Lower leg skin (tissue), 4 donors: ENCODE measurements around the gene TMEM135. TPM values are rescaled to one million over a fixed set of nuclear protein-coding genes. Genes with fewer than 3 reads are reported as not detected.

Source experiments
- DNase-seq, 2 donors: peaks; one replicate each; pipeline ENCODE4 v3.0.0-alpha.2; 2019; ENCODE audit warnings: low spot score in 2 of 2
- H3K4me3 ChIP-seq: fragments of 200-600 bp; sonication (generic); 2 replicates; pipeline ENCODE4 v1.5.1; 2017; ENCODE audit warnings: mild to moderate bottlenecking, low read depth; ENCODE audit not compliant: poor library complexity, severe bottlenecking
- POLR2A ChIP-seq, 2 donors: fragments of 450-650 bp; IDR thresholded peaks; one replicate each; pipeline ENCODE4 v1.6.1; 2016 to 2017; ENCODE audit warnings: antibody characterized with exemption in 2 of 2, mild to moderate bottlenecking in 1 of 2, moderate library complexity in 1 of 2
- WGBS, 2 donors: methylation state at CpG; one replicate each; pipeline ENCODE4 v1.1.5; 2018; 5-methylcytosine and 5-hydroxymethylcytosine counted together
- intact Hi-C: fragments of 100-400 bp; cut with DNase I; formaldehyde crosslinking; loops from one replicate; pipeline ENCODE4 v1.15.0; 2023; ENCODE audit warnings: low total_unique reads
- total RNA-seq, 4 donors: library from RNA; depleted of rRNA; stranded (reverse); fragments of >200 nt; gene quantifications; one replicate each; pipeline ENCODE4 v1.1.0, GENCODE V29; 2016
- TF ChIP-seq, protein P1 (sequence below), 3 donors: fragments of 450-650 bp; IDR thresholded peaks; one replicate each; pipeline ENCODE4 v1.5.1; 2016; ENCODE audit warnings: antibody characterized with exemption in 3 of 3, mild to moderate bottlenecking in 3 of 3, moderate library complexity in 2 of 3

Gene TMEM135
- total RNA-seq, 4 donors from 2014 or later, result 6.2 to 14.2 (median 10.3) TPM

DNA sequence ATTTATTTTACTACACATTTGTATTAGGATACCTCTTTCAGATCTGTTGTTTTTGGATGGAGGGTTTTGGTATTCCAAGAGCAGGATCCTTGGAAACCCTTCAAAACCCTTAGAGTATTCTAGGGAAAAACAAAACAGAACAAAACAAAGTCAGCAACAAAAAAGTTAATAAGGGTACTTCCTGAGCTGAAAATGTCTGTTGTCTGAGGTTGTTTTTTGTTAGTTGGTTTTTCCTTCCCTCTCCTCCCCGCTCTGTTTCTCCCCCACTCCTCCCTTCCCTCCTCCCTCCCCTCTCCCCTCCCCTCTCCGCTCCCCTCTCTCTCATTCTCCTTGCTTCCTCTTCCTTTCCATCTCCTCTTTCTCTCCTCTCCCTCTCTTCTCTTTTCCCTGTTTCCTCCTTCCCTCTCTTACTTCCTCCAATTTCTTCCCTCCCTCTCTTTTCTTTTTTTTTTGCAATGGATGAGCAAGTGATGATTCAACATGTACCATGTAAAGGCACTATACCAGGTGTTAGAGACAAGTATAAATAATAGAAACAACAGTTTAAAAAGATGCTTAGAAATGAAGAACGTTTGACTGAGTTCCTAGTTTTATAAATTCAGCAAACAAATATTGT lies 160.6 kb downstream of the TMEM135 start:
- no peak overlapping the region for H3K4me3 ChIP-seq
- TF ChIP-seq, protein P1, sequence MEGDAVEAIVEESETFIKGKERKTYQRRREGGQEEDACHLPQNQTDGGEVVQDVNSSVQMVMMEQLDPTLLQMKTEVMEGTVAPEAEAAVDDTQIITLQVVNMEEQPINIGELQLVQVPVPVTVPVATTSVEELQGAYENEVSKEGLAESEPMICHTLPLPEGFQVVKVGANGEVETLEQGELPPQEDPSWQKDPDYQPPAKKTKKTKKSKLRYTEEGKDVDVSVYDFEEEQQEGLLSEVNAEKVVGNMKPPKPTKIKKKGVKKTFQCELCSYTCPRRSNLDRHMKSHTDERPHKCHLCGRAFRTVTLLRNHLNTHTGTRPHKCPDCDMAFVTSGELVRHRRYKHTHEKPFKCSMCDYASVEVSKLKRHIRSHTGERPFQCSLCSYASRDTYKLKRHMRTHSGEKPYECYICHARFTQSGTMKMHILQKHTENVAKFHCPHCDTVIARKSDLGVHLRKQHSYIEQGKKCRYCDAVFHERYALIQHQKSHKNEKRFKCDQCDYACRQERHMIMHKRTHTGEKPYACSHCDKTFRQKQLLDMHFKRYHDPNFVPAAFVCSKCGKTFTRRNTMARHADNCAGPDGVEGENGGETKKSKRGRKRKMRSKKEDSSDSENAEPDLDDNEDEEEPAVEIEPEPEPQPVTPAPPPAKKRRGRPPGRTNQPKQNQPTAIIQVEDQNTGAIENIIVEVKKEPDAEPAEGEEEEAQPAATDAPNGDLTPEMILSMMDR (IDR thresholded peaks at IDR 0.05), result no peak
- no peak for TF ChIP-seq POLR2A (IDR thresholded peaks at IDR 0.05)
- WGBS, 2 donors, result 81 to 86% methylated on average over 3 of the region's 3 CpGs
- intact Hi-C loops, result no loop called here
- no peak for DNase-seq

DNA sequence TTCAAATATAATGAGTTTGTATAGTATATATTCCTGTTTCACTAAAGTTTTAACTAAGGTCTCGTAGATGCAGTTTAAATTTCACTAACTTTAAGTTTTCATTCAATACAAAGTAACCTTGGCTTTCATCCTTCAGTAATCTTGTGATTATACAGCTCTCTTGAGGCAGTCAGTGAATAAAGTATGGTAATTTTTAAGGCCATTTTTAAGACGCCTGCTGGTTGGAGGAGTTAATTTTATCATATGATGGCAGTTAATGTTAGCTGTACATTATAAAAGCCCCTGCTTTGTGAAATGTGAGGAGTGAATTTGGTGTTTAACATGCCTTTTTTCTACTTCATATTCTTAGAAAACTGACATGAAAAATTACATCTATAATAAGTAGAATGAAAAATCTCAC lies 163.6 kb downstream of the TMEM135 start:
- TF ChIP-seq, protein P1 (IDR thresholded peaks at IDR 0.05), result no peak
- no peak for TF ChIP-seq POLR2A (IDR thresholded peaks at IDR 0.05)
- DNase-seq, result no peak
- 92 to 94% methylated on average over 2 of the region's 2 CpGs for WGBS, 2 donors
- intact Hi-C loops, result no loop called here
- H3K4me3 ChIP-seq, result no peak overlapping the region

DNA sequence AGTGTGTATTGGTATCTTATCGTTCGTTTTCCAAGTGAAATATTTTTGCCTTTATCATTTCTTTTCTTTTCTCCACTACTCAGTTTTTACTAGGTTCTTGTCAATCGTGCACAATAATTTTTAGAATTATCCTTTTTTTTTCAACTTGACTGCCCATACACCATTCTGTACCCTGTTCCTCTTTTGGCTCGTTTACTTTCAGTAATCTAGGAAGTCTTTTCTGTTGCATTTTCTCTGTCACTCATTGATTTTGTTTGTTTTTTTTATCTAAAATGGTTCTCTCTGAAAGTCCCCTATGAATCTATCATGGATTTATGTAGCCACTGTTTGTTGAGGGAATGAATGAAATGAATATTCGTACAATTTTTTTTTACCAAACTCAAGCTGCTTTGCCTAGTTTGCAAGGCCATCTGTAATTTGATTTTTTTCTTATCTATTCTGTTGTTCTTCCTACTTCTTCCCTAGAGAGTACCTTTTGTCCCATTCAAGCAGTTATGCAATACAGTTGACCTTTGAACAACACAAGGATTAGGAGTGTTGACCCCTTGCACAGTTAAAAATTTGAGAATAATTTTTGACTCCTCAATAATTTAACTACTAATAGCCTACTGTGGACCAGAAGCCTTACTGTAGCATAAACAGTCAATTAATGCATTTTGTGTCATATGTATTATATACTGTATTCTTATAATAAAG lies 166.3 kb downstream of the TMEM135 start:
- WGBS, 2 donors, result 83 to 94% methylated on average over 5 of the region's 5 CpGs
- intact Hi-C loops, result no loop called here
- no peak for TF ChIP-seq POLR2A (IDR thresholded peaks at IDR 0.05)
- TF ChIP-seq, protein P1 (IDR thresholded peaks at IDR 0.05), result no peak
- no peak for DNase-seq
- H3K4me3 ChIP-seq, result no peak overlapping the region

DNA sequence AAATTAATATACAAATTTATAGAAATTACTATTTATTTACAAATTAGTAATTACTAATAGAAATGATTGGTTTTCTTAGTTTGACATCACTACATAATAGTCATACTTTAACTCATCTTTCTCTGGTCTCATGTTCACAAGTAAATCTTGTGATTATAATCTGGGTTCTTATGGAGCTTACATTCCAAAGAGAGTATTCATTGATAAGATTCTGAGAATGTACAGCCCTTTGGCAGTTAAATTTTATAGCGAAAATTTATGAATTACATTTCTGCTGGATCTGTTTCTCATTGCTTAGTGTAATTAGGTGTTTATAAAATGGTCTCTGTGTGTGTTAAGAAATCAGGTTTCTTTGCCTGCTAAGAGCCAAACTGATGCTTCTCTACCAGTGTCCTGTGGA lies 175.2 kb downstream of the TMEM135 start:
- intact Hi-C loops, result no loop called here
- 62 to 69% methylated on average over 1 of the region's 1 CpG for WGBS, 2 donors
- TF ChIP-seq POLR2A (IDR thresholded peaks at IDR 0.05), result no peak
- TF ChIP-seq, protein P1 (IDR thresholded peaks at IDR 0.05), result no peak
- no peak for DNase-seq
- H3K4me3 ChIP-seq, result no peak overlapping the region

DNA sequence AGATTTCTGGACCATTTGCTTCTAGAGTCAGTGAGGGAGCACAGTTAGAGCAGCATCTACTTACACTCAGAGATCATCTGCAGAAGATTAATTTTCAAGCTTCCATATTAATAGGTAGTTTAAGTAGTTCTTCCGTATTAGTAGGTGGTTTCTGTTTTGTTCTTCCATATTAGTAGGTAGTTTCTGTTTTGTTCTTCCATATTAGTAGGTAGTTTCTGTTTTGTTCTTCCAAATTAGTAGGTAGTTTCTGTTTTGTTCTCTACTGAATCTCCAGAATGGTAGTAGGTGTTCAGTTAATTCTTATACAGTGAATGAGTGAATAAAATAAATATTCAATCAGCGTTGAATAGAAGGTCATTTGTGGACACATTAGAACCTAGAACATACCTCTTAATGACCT lies 175.7 kb downstream of the TMEM135 start:
- WGBS, 2 donors, result 92 to 94% methylated on average over 2 of the region's 2 CpGs
- TF ChIP-seq, protein P1 (IDR thresholded peaks at IDR 0.05), result no peak
- no peak for TF ChIP-seq POLR2A (IDR thresholded peaks at IDR 0.05)
- intact Hi-C loops, result no loop called here
- H3K4me3 ChIP-seq, result no peak overlapping the region
- DNase-seq, result no peak
